B cell (primary cell): ENCODE measurements around the gene AGBL4. TPM values are rescaled to one million over a fixed set of nuclear protein-coding genes. Genes with fewer than 3 reads are reported as not detected.
A peak's percentile ranks its signal among the peaks of the same experiment; 100 is the strongest.

Experiments used
- ATAC-seq: fragments of 200-7000 bp; cut with Tn5 transposase; one replicate; pipeline ENCODE4 v1.10.0; 2021; ENCODE audit warnings: low read depth, mild to moderate bottlenecking, moderate number of reproducible peaks, moderate library complexity
- CTCF ChIA-PET: fragments of 350-600 bp; sonication (Branson Sonifier 250); formaldehyde crosslinking; loops from one replicate; lab custom pipeline; 2021; ENCODE audit warnings: antibody characterized with exemption, inconsistent platforms; lab: Charles Lee
- POLR2A ChIA-PET: fragments of 350-600 bp; sonication (Branson Sonifier 250); formaldehyde crosslinking; loops from one replicate; lab custom pipeline; 2021; ENCODE audit warnings: antibody characterized with exemption; lab: Charles Lee
- DNase-seq: peaks from one replicate; pipeline ENCODE4 v3.0.0; 2013
- H2AFZ ChIP-seq: 2 replicates; pipeline ENCODE4 v1.6.1; 2012; ENCODE audit warnings: mild to moderate bottlenecking, low read depth, low read length; ENCODE audit not compliant: insufficient read depth, poor library complexity, severe bottlenecking
- H3K27ac ChIP-seq, 2 donors: 1 replicate in 1 of 2; 2 replicates in 1 of 2; pipeline ENCODE4 v1.5.1; 2012 to 2013; ENCODE audit warnings: low read length in 2 of 2, mild to moderate bottlenecking in 2 of 2, moderate library complexity in 1 of 2
- H3K27me3 ChIP-seq, 4 experiments: fragments of 200-600 bp in 1 of 4; sonication (generic) in 1 of 4; replicated peaks in 1 of 4; 1 replicate in 2 of 4; 2 replicates in 2 of 4; pipeline versions ENCODE4 v1.6.1 to v1.7.0; 2013 to 2016; ENCODE audit warnings: low read length in 3 of 4, mild to moderate bottlenecking in 2 of 4, mixed read lengths in 1 of 4, moderate library complexity in 1 of 4; ENCODE audit not compliant: insufficient read depth in 4 of 4, control insufficient read depth in 3 of 4; ENCODE audit errors: control extremely low read depth in 1 of 4
- H3K36me3 ChIP-seq, 2 experiments: replicated peaks in 1 of 2; 1 replicate in 1 of 2; 2 replicates in 1 of 2; pipeline versions ENCODE4 v1.6.1 to v1.7.1; 2013; ENCODE audit warnings: low read length in 1 of 2; ENCODE audit not compliant: insufficient read depth in 2 of 2, control insufficient read depth in 1 of 2; ENCODE audit errors: control extremely low read depth in 1 of 2, extremely low read depth in 1 of 2
- H3K4me1 ChIP-seq, 2 donors: fragments of 200-600 bp in 1 of 2; sonication (generic) in 1 of 2; 1 replicate in 1 of 2; 2 replicates in 1 of 2; pipeline versions ENCODE4 v1.5.1 to v1.6.1; 2013 to 2017; ENCODE audit warnings: low read length in 2 of 2; ENCODE audit not compliant: control insufficient read depth in 2 of 2, insufficient read depth in 2 of 2
- H3K4me2 ChIP-seq: replicated peaks from 2 replicates; pipeline ENCODE3; 2012; ENCODE audit warnings: mild to moderate bottlenecking, low read depth, low read length; ENCODE audit not compliant: poor library complexity, severe bottlenecking
- H3K4me3 ChIP-seq, 5 experiments: fragments of 200-600 bp in 1 of 5; sonication (generic) in 1 of 5; 1 replicate in 3 of 5; 2 replicates in 2 of 5; pipeline versions ENCODE4 v1.5.1 to v1.7.0; 2011 to 2016; ENCODE audit warnings: low read length in 4 of 5, mild to moderate bottlenecking in 4 of 5, low read depth in 2 of 5, control low read depth in 1 of 5, moderate library complexity in 1 of 5; ENCODE audit not compliant: insufficient read depth in 1 of 5; ENCODE audit errors: control extremely low read depth in 1 of 5, extremely low read depth in 1 of 5
- H3K79me2 ChIP-seq: fragments of 200-600 bp; sonication (generic); one replicate; pipeline ENCODE4 v1.6.0; 2016; ENCODE audit warnings: low read length; ENCODE audit not compliant: control insufficient read depth, insufficient read depth
- H3K9ac ChIP-seq: fragments of 200-600 bp; sonication (generic); 2 replicates; pipeline ENCODE4 v1.6.1; 2017; ENCODE audit warnings: mild to moderate bottlenecking, low read length, moderate library complexity
- H3K9me3 ChIP-seq, 3 donors: one replicate each; pipeline versions ENCODE4 v1.6.1 to v1.7.1; 2013; ENCODE audit warnings: low read length in 2 of 3; ENCODE audit not compliant: control insufficient read depth in 2 of 3, insufficient read depth in 1 of 3; ENCODE audit errors: control extremely low read depth in 1 of 3
- H4K20me1 ChIP-seq: 2 replicates; pipeline ENCODE4 v1.6.0; 2012; ENCODE audit warnings: mild to moderate bottlenecking, low read length; ENCODE audit not compliant: insufficient read depth, control insufficient read depth, poor library complexity, severe bottlenecking
- H3K27ac Mint-ChIP-seq: one replicate; pipeline ENCODE4 v1.8.0; 2021; ENCODE audit warnings: mixed read lengths
- H3K27me3 Mint-ChIP-seq: one replicate; pipeline ENCODE4 v1.8.0; 2021; ENCODE audit warnings: mixed read lengths
- H3K4me1 Mint-ChIP-seq: one replicate; pipeline ENCODE4 v1.8.0; 2021; ENCODE audit warnings: mixed read lengths
- H3K4me3 Mint-ChIP-seq: one replicate; pipeline ENCODE4 v1.8.0; 2021; ENCODE audit warnings: mixed read lengths
- H3K9me3 Mint-ChIP-seq: one replicate; pipeline ENCODE4 v1.8.0; 2022; ENCODE audit warnings: mixed read lengths; ENCODE audit not compliant: insufficient read depth
- CTCF ChIP-seq: fragments of 200-600 bp; IDR thresholded peaks from one replicate; pipeline ENCODE4 v1.8.0; 2022; ENCODE audit warnings: antibody characterized with exemption, mild to moderate bottlenecking
- EZH2 ChIP-seq: IDR thresholded peaks from 2 replicates; pipeline ENCODE4 v1.6.1; 2012; ENCODE audit warnings: borderline replicate concordance, low read depth, mild to moderate bottlenecking, moderate library complexity, low read length; ENCODE audit not compliant: insufficient read depth, poor library complexity, severe bottlenecking
- WGBS: methylation state at CpG from one replicate; pipeline ENCODE4 v1.1.5; 2013; ENCODE audit warnings: missing lambda C conversion rate; ENCODE audit not compliant: insufficient coverage; 5-methylcytosine and 5-hydroxymethylcytosine counted together
- intact Hi-C: fragments of 100-400 bp; cut with micrococcal nuclease; formaldehyde crosslinking; loops from one replicate; pipeline ENCODE4 v1.10.0; 2022
- polyA plus RNA-seq: library from polyadenylated mRNA; depleted of rRNA; stranded (reverse); fragments of >200 nt; gene quantifications from 2 replicates; pipeline ENCODE4 v1.2.3, GENCODE V29; 2012
- total RNA-seq, 2 donors: library from RNA; stranded (reverse); fragments of 120-200 nt in 1 of 2; gene quantifications; 1 replicate in 1 of 2; 2 replicates in 1 of 2; pipeline versions ENCODE4 v1.2.3 to v1.2.4, GENCODE V29; 2013 to 2022

Gene AGBL4
- total and polyA plus RNA-seq, 2 donors (not counting 1 experiment from before 2014, with no cell fraction given): 0.07 to 0.12 TPM

- peak; percentile 82 for DNase-seq
- whole genome bisulfite sequencing: under 1% methylated on average over 66 of the region's 73 CpGs
- intact Hi-C loops: loop anchor here (1.0 kb wide), 3 partner anchors 8 to 26 kb away; no protein-coding TSS in a partner anchor
- peak within 1 kb of the TSS; percentile 59 to 85 (median 67) for H3K4me3 ChIP-seq
- H3K9me3 ChIP-seq: no peaks in the 10 kb centered on the region
- peak within 1 kb of the TSS; percentile 95 for H3K27ac Mint-ChIP-seq
- H3K4me1 Mint-ChIP-seq: peaks cover 63% of the 10 kb centered on the region
- H3K27me3 ChIP-seq: no peaks in the 10 kb centered on the region
- H4K20me1 ChIP-seq: no peaks in the 10 kb centered on the region
- peaks cover 56% of the 10 kb centered on the region for H3K79me2 ChIP-seq
- no peaks in the 10 kb centered on the region for H3K27me3 Mint-ChIP-seq
- peaks cover 59 to 63% of the 10 kb centered on the region in 2 donors for H3K4me1 ChIP-seq
- ChIA-PET POLR2A (interaction anchor here (1.4 to 1.7 kb wide), 2 partner anchors 16 to 24 kb away, joined by 3 to 4 read pairs; no protein-coding TSS in a partner anchor), CTCF (interaction anchor here (0.6 to 6.1 kb wide), 8 partner anchors 10 to 41 kb away, joined by 3 to 41 read pairs (median 4); no protein-coding TSS in a partner anchor)
- no peaks in the 10 kb centered on the region for H3K9me3 Mint-ChIP-seq
- H3K4me2 ChIP-seq: peak within 1 kb of the TSS; percentile 77
- H2AFZ ChIP-seq: peak within 1 kb of the TSS; percentile 92
- ATAC-seq: peak; percentile 80
- H3K27ac ChIP-seq: peak within 1 kb of the TSS; percentile 67 to 85
- H3K9ac ChIP-seq: peak within 1 kb of the TSS; percentile 71
- no peak for TF ChIP-seq EZH2
- TF ChIP-seq CTCF: no peak
- peak within 1 kb of the TSS; percentile 97 for H3K4me3 Mint-ChIP-seq
- peaks cover 10 to 20% of the 10 kb centered on the region in 2 experiments for H3K36me3 ChIP-seq
Measured at GRCh38 chr1:48776393-48777218, 1247.1 kb downstream of the AGBL4 start, which contains the start of gene BEND5. Gene BEND5, minus strand, starts transcription at chr1:48776891. Its CDS starts 60 bp downstream, at chr1:48776831.
